GM21526 (cell line): ENCODE results near the gene CASKIN1.

Experiments
- ATAC-seq: cut with Tn5 transposase; IDR thresholded peaks from one replicate; pipeline ENCODE4 v1.9.1; 2021; ENCODE audit warnings: moderate library complexity; ENCODE audit not compliant: unreplicated experiment, low FRiP score

Gene CASKIN1

DNA sequence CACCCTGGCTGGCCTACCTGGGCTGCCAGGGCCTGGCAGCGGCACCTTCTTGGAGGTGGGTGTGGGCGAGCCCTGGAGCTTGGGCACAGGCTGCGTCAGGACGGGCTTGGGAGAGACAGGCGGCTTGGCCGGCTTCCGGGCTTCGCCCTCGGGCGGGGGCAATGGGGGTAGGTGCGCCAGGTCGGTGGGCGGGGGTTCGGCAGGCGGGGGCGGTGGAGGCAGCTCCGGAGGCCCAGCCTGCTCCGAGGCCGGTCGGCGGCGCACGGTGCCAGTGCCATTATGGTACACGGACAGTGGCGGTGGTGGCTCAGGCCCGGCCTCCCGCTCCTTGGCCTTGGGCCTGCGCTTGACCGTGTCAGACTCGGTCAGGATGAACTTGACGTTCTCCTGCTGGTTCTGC, 16.8 kb downstream of the CASKIN1 start:
- ATAC-seq, result no peak

DNA sequence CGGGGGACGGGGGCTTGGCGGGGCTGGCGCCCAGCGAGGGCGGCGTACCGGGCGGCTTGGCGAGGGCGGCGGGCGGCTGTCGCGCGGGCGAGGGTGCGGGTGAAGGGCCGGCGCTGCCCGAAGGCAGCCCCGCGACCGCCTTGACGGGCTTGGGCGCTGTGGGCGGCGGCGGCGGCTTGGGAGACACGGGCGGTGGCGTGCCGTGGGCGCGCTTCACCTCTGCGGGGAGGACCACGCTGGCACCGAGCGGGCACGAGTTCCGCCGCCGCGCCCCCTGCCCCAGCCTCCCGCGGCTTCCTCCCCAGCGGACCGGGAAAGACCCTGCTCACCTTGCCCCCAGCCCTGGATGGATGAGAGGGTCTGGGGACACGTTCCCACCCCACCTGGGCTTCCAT, 17.3 kb downstream of the CASKIN1 start:
- no peak for ATAC-seq

DNA sequence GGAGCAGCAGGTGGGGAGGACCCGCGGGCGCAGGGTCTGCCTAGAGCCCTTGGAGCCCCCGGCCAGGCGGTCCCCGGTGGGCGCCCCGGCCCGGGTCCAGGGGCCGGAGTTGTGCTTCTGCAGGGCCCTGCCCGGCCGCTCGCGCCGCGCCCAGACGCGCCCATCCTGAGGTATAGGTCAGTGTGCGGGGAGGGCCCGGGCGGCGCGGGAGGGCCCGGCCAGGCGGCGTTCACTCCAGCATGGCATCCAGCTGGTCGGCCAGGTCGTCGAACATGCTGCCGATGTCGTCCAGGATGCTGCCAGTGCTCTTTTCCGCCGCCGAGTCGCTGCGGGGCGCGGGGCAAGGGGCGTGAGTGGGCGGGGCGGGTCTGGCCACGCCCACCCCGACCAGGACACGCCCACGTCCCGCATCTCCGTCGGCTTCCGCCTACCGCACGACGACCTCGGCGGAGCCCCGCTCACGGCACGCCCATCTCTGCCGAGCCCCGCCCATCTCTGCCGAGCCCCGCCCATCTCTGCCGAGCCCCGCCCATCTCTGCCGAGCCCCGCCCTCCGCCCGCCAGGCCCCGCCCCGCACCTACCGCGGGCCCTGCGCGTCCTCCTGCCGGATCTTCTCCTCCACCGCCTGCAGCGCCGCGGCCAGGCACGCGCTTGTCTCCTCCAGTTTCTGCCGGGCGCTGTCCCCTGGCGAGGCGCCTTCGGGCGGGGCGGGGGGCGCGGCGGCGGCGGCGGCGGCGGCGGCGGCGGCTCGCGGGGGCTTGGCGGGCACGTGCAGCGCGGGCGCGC, 17.9 kb downstream of the CASKIN1 start:
- ATAC-seq, result no peak

DNA sequence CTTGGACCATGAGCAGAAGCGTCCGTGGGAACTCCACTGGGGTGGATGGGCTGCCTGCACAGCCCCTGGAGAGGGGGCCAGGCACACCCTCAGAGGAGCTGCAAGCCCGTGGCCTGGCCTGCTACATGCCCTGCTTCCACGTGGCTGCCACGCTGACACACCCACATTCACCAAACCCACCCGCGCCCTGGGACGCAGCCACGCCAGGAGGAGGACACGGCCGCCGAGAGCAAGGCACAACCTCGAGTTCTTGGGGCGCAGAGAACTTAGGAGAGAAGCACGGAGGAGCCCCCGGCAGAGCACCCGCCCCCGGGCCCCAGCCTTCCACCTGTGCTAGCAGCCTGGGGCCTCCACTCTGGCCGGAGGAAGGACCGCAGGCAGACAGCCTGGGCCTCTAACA, 18.8 kb downstream of the CASKIN1 start:
- ATAC-seq, result no peak

DNA sequence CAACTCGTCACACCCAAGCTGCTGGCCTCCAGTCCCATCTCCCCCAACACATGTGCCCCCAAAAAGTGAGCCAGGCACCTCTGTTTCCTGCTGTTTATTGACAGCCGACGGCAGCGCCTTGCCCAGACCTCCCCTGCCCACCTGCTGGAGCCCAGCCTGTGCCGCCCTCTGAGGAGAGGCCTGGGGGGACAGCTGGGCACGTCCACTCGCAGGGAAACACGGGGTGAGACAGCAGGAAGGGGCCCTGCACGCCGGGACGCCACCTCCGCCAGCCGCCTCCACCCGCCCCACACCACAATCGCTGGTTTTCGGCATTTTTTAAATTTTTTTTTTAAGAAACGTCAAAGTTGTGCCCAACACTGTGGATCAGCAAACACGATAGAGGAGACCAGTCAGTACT, 19.3 kb downstream of the CASKIN1 start:
- ATAC-seq, result no peak

DNA sequence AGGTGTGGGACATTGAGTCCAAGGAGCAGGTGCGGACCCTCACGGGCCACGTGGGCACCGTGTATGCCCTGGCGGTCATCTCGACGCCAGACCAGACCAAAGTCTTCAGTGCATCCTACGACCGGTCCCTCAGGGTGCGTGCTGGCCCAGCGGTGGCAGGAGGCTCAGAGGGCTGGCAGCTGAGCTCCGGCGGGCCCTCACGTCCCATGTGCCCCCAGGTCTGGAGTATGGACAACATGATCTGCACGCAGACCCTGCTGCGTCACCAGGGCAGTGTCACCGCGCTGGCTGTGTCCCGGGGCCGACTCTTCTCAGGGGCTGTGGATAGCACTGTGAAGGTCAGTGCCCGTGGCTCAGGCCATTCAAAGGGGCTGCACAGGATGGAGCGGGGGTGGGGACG, 20.4 kb downstream of the CASKIN1 start:
- no peak for ATAC-seq

DNA sequence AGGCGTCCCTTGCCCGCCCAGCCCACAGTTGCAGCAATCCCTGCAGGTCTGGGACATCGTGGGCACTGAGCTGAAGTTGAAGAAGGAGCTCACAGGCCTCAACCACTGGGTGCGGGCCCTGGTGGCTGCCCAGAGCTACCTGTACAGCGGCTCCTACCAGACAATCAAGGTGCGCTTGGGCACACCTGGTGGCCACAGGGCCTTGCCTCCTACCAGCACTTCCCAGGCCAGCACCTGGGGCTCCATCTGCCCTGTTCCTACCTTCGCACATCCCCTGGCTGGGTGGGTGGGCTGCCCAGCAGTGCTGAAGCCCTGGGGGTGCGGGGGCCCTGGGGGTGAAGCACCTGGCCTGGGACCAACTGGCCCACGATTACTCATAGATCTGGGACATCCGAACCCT, 21.0 kb downstream of the CASKIN1 start:
- no peak for ATAC-seq

DNA sequence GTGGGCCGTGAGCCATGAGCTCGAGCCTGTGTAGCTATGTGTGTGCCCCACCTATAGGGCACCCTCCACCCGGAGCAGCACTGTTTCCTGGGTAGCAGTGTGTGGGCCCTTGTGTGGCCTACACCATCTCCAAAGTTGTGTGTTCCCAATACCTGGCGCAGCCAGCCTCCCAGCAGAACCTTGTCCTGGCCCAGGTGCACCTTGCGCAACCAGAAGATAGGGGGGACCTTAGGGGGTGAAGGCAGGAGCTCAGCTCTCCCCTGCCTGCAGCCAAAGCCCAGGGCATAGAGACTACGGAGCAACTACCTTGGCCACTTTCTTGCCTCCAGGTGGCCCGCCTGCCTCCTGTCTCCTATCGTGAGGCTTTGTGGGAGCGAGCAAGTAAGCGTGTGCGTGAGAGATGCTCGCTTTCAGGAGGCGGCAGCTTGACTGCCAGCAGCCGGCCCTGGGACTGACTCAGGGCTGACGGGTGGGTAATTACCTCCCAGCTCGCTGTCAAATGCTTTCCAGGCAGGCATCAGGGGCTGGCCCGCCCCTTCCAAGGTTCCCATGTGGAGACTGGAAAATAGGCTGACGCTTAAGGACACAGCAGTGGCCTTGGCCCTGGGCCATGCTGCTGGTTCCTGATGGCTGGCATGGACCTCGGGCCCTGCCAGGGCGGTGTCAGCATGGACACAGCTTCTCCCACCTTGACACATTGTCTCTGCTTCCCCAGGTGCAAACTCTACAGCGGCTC, 21.8 kb downstream of the CASKIN1 start:
- no peak for ATAC-seq

DNA sequence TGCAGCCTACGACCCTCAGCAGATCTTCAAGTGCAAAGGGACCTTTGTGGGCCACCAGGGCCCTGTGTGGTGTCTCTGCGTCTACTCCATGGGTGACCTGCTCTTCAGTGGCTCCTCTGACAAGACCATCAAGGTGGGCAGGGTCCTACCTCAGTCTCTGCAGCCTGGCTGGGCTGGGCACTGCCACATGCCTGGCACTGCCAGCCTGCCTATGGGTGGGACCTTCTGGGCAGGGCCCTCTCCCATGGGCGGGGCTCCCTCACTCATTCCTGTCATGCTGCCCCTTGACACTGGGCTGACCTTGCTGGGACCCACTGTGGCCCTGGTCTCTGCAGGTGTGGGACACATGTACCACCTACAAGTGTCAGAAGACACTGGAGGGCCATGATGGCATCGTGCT, 22.5 kb downstream of the CASKIN1 start:
- no peak for ATAC-seq

DNA sequence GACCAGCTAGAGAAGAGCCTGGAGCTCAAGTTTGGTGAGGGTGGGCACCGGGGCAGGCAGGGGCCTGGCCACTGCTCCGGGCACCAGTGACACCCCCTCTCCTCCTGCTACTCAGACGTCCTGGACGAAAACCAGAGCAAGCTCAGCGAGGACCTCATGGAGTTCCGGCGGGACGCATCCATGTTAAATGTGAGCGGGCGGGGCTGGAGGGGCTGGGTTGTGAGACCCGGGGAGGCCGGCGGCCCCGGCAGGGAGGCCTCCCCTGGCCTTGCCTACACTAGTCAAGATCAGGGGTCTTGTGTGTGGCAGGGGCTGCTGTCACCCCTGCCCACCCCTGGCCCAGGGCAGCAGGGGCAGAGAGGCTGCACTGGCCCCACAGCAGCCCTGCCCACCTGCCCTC, 23.0 kb downstream of the CASKIN1 start:
- no peak for ATAC-seq

DNA sequence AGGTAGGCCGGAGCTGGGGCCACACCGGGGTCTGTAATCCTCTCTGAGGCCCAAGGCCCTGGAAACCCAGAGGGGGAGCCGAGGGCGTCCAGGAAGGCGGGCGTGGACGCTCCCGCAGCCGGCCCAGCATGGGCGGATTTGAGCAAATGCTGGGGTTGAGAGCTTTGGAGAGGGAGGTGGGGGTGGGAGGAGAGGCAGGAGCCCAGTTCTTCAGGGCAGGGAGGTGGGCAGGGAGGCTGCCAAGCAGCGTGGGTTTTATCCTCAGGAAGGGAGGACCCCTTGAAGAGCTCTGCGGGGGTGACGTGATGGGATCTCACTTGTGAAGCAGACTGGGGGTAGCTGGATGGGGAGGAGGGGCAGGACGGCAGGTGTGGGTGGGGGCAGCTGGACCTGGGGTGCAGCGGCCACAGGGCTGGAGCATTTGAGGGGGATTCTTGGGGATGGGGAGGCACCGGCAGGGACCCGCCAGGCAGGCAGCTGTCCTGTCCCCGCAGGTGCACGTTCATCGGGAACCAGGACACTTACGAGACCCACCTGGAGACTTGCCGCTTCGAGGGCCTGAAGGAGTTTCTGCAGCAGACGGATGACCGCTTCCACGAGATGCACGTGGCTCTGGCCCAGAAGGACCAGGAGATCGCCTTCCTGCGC, 23.6 kb downstream of the CASKIN1 start:
- ATAC-seq, result no peak

DNA sequence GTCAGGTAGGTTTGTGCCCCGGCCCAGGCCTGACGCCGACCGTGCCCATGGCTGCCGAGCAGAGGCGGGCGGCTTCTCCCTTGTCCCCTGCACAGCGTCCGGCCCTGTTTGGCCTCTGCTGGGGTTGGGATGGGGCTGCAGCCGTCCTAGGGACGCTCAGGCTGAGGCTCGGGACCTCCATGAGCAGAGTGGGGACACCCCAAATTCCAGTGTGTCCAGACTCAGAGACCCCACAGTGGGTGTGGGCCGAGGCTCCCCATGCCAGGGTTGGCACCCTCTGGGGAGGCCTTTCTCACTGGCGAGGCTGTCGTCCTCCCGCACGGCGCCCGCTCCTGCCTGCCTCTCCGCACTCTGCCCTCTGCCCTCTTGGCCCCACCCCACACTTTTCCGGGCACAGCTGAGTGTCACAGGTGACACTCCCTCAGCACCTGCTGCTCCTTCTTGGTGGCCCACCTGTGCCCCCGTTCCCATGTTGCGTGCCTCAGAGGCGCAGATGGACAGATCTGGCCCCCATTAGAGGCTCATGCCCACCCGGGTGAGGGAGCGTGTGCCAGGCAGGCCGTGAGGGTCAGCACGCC, 24.7 kb downstream of the CASKIN1 start:
- no peak for ATAC-seq

DNA sequence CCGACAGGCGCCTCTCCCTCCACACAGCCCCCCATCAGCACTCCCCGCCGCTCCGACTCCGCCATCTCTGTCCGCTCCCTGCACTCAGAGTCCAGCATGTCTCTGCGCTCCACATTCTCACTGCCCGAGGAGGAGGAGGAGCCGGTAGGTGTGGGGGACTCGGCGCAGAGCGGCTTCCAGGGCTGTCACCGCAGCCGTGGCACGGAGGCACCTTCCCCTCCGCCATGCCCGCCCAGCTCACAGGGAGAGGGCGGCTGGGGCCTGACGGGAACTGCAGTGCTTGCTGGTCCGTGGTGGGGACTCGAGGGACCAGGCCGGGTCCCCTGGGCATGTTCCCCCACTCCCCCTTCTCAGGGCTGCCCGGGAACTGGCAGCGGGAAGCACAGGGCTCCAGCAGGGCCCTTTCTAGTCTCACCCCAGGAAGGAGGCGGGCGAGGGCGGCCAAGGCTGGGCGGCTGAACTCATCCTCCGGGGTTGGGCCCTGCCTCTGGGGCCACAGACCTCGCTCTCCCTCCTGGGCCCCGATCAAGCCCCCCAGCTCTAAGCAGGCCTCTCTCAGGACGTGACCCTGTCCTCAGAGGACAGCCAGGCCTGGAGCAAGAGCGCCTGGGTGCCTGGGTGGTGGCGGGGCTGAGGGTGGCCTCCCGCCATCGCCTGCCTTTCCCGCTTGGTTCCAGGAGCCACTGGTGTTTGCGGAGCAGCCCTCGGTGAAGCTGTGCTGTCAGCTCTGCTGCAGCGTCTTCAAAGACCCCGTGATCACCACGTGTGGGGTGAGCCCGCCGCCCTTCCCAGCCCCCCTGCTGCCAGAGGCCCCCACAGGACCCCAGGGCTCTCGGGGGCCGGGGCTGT, 25.6 kb downstream of the CASKIN1 start:
- ATAC-seq, result no peak

DNA sequence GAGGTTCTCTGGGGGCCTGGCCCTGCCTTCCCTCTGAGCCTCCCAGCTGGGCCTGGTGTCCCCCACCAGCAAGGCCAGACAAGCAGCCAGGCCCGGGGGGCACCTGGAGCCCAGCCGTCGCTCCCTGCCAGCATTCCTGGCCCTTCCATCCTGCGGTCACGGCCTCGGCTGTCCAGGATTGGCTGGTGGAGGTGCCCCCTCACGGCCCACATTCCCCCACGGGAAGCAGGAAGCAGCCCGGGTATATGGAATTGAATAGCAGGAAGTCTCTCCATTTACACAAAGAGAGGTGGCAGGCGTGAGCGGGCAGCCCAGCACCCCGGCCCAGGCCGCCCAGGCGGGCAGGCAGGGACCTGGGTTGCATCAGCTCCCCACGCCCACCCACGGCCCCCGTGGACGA, 26.3 kb downstream of the CASKIN1 start:
- no peak for ATAC-seq

DNA sequence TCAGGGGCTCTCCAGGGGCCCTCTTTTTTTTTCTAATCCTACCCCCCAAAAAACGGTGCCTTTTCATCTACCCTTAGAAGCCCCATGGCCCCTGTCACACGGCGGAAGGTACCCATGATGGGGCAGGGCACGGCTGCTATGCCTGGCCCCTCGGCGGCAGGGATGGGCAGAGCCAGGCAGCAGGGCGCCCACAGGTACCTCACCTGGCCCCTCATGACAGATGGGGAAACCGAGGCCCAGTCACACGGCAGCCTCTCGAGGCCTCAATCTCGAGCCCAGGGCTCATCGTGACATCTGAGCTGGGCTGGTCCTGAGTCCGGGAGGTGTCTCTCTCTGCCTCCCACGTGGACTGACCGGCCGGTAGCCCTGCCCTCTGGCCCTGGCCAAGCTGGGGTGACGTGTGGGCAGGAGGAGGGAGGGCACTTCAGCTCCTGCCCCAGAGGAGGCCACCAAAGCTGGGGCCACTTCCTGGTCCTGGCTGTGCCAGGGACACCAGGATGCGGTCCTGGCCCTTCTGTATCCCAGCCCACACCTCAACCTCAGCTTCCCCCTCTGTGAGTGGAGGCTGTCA, 29.3 kb downstream of the CASKIN1 start:
- no peak for ATAC-seq

DNA sequence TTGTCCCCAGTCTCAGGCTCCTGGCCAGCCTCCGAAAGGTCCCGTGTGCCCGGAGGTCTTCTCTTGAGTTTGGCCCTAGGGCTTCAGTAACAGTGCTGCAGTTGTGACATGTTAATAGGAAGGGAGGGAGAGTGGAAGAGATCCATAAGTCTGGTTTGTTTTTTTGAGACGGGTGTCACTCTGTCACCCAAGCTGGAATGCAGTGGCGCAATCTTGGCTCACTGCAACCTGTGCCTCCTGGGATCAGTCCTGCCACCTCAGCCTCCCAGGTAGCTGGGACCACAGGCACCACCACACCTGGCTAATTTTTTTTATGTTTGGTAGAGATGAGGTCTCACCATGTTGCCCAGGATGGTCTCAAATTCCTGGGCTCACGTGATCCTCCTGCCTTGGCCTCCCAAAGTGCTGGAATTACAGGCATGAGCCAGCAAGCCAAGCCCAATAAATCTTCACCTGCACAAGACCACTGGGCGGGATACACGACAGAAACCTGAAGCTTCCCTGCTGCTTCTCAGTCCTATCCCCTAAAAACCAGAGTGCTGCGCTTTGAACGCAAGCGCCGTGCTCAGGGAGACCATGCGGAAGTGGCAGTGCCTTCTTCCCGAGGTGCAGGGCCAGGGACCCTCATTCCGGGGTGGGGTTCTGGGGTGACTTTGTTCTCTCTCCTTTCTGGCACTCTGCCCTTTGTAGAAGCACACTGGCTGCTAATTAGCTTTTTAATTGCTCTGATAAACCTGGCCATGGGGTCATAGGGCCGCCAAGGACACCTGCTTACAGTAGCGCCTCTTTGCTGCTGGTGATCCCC, 29.9 kb downstream of the CASKIN1 start:
- ATAC-seq, result no peak

DNA sequence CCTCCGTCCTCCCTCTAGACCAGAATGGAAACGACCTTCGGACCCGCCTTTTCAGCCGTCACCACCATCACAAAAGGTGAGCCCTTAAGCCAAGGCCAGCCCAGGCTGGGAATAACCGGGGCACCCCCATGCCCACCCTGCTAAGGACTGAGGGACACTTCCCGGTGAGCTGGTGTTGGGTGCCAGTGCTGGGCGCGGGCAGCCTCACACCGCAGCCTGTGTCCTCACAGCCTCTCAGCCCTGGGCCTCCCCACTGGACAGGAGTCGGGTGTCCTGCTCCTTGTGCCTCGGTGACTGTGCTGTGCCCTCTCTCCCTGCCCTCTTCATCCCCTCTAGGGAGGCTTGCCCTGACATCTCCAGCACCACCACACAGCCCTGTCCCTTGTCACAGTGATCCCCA, 30.5 kb downstream of the CASKIN1 start:
- no peak for ATAC-seq

DNA sequence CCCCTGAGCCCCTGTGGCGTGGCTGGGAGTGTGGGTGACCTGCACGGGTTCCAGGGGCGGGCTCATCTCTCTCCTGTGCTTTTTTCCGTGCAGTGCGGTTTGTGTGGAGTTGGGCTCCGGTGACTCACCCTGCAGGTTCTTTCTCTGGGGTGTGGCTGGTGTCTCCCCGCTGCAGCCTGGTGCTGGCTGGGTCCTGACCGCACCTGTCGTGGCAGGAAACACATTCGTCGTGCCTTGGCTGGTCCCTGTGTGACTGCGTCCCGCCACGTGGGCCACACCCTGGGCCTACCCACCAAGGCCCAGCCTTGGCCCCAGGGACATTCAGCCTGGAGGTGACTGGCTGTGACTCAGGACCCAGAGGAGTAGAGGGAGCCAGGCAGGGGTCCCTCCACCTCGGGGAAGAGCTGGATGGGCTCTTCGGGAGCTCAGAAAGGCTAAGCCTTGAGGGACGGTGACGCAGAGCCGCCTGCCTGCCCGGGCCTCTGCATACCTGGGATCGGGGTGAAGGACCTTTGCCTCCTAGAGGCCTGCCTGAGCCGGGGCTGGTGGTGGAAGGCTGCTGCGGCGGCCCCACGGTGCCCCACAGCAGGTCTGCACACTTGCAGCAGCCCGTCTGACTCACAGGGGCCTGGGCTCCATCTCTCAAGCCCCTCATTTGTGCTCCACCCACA, 33.1 kb downstream of the CASKIN1 start:
- no peak for ATAC-seq

DNA sequence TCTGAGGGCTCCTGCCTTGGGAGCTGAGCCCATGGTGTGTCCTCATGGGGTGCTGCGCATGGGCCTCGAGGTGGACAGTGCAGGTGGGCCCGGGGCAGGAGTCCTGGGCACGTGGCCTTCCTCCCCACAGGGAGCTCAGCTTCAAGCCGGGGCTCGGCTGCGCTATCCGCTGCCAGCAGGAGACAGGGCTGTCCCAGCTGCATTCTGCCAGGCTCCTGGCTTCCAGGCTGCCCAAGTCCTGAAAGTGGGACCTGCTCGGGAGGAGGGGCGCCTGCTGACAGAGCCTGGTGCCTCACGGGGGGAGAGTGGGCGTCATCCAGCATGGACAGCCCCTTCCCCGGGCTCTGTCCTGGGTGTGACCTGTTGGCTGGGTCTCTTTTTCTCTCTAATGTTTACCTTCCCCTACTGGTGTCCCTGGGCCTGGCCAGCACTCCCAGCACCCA, 33.7 kb downstream of the CASKIN1 start:
- no peak for ATAC-seq
